ENCODE results near the gene CCDC12. TPM values are rescaled to one million over a fixed set of nuclear protein-coding genes. Genes with fewer than 3 reads are reported as not detected.

The CCDC12 gene
- total RNA-seq, 1 donor from 2014 or later = 33.0 TPM

- Histone ChIP-seq H3K27me3 (ENCODE audit: control insufficient read depth, insufficient read depth, low read length) (no peaks in the 10 kb centered on the region), H3K36me3 (ENCODE audit: control insufficient read depth, insufficient read depth, low read length) (peaks cover 1% of the 10 kb centered on the region), H3K4me3 (ENCODE audit: low read depth, low read length) (no peak overlapping the region)
- TF ChIP-seq, protein P1, sequence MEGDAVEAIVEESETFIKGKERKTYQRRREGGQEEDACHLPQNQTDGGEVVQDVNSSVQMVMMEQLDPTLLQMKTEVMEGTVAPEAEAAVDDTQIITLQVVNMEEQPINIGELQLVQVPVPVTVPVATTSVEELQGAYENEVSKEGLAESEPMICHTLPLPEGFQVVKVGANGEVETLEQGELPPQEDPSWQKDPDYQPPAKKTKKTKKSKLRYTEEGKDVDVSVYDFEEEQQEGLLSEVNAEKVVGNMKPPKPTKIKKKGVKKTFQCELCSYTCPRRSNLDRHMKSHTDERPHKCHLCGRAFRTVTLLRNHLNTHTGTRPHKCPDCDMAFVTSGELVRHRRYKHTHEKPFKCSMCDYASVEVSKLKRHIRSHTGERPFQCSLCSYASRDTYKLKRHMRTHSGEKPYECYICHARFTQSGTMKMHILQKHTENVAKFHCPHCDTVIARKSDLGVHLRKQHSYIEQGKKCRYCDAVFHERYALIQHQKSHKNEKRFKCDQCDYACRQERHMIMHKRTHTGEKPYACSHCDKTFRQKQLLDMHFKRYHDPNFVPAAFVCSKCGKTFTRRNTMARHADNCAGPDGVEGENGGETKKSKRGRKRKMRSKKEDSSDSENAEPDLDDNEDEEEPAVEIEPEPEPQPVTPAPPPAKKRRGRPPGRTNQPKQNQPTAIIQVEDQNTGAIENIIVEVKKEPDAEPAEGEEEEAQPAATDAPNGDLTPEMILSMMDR (IDR thresholded peaks at IDR 0.05; ENCODE audit: insufficient read depth, low read length, poor library complexity, severe bottlenecking) = no peak
- DNase-seq (ENCODE audit: low read depth) = no peak
Measured at GRCh38 chr3:46955801-46956259, 20.7 kb downstream of the CCDC12 start.

DNA sequence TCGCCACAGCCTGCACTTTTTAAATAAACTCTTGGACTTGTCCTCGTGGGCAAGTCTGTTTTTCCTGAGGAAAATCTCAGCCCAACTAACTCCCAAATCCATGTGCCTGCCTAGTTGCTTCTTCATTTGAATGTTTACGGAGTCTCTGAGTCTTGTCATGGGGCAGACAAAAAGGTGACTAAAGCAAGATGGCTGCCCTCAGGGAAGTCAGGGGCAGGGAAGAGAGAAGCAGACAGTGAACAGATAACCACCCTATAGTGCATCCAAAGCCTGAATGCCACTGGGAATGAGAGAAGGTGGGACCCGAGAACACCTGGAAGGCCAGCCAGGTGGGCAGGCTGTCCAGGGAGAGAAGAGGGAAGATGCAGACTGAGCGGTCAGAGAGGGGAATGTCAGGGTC is 21.4 kb downstream of the CCDC12 start:
- TF ChIP-seq, protein P1 (IDR thresholded peaks at IDR 0.05; ENCODE audit: insufficient read depth, low read length, poor library complexity, severe bottlenecking) = no peak
- DNase-seq (ENCODE audit: low read depth) = no peak
- Histone ChIP-seq H3K27me3 (ENCODE audit: control insufficient read depth, insufficient read depth, low read length) (no peaks in the 10 kb centered on the region), H3K36me3 (ENCODE audit: control insufficient read depth, insufficient read depth, low read length) (peaks cover 1% of the 10 kb centered on the region), H3K4me3 (ENCODE audit: low read depth, low read length) (no peak overlapping the region)

- Histone ChIP-seq H3K36me3 (ENCODE audit: control insufficient read depth, insufficient read depth, low read length) (peaks cover 1% of the 10 kb centered on the region), H3K4me3 (ENCODE audit: low read depth, low read length) (no peak overlapping the region), H3K27me3 (ENCODE audit: control insufficient read depth, insufficient read depth, low read length) (no peaks in the 10 kb centered on the region)
- TF ChIP-seq, protein P1 (IDR thresholded peaks at IDR 0.05; ENCODE audit: insufficient read depth, low read length, poor library complexity, severe bottlenecking) = no peak
- no peak for DNase-seq (ENCODE audit: low read depth)
Measured at GRCh38 chr3:46954178-46954577, 22.4 kb downstream of the CCDC12 start.

- Histone ChIP-seq H3K36me3 (ENCODE audit: control insufficient read depth, insufficient read depth, low read length) (no peaks in the 10 kb centered on the region), H3K27me3 (ENCODE audit: control insufficient read depth, insufficient read depth, low read length) (no peaks in the 10 kb centered on the region), H3K4me3 (ENCODE audit: low read depth, low read length) (no peak overlapping the region)
- TF ChIP-seq, protein P1 (IDR thresholded peaks at IDR 0.05; ENCODE audit: insufficient read depth, low read length, poor library complexity, severe bottlenecking) = no peak
- DNase-seq (ENCODE audit: low read depth) = no peak
Measured at GRCh38 chr3:46953234-46954010, 23.1 kb downstream of the CCDC12 start.

DNA sequence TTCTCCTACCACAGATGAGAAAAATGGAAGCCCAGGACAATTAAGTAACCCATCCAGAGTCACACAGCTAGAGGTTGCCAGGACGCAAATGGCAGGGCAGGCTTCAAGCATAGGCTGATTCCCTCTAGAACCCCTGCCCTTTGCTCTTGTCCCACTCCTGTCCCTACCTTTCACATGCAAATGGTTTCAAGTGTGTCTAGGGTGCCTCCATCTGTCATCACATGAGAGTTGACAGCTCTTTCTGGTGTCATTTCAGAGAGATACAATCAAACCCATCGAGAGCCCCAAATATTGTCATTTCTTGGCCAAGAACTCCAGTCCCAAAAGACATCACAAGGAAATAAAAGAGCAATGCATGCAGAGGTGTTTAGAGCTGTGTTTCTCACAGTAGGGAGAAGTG is 23.7 kb downstream of the CCDC12 start:
- no peak for DNase-seq (ENCODE audit: low read depth)
- H3K4me3 ChIP-seq (ENCODE audit: low read depth, low read length) = no peak overlapping the region
- TF ChIP-seq, protein P1 (IDR thresholded peaks at IDR 0.05; ENCODE audit: insufficient read depth, low read length, poor library complexity, severe bottlenecking) = no peak
- no peaks in the 10 kb centered on the region for H3K27me3 ChIP-seq (ENCODE audit: control insufficient read depth, insufficient read depth, low read length)
- H3K36me3 ChIP-seq (ENCODE audit: control insufficient read depth, insufficient read depth, low read length) = no peaks in the 10 kb centered on the region

Data from kidney epithelial cell (primary cell).